Measurements from ENCODE around the gene SPCS1. TPM values are rescaled to one million over a fixed set of nuclear protein-coding genes. Genes with fewer than 3 reads are reported as not detected.
"Not testable (repeated sequence)": the region's sequence is repeated elsewhere in the genome, so short reads cannot be mapped to it uniquely, and the experiment has no call there.

Gene SPCS1
- total RNA-seq, 1 experiment from 2014 or later: 104 TPM

GRCh38 chr3:52724511-52724910 is 18.6 kb downstream of the SPCS1 start:
- H3K9me2 ChIP-seq (ENCODE audit: insufficient read depth): no peaks in the 10 kb centered on the region
- TF ChIP-seq EZH2 (IDR thresholded peaks at IDR 0.05; ENCODE audit: low read depth) (no peak), CTCF (conservative IDR thresholded peaks at IDR 0.05) (no peak)
- peaks cover 7% of the 10 kb centered on the region; the same call in 1 of the 2 replicates for H3F3A ChIP-seq (ENCODE audit: insufficient read depth, low read depth)
- H3K4me3 ChIP-seq: no peak overlapping the region
- ChIA-PET POLR2A (ENCODE audit: unreplicated experiment) (interaction anchor here (0.6 kb wide), 1 partner anchor 31 kb away, joined by 3 read pairs; no protein-coding TSS in a partner anchor), CTCF (no interaction called here)
- intact Hi-C loops (cut with micrococcal nuclease; ENCODE audit: unreplicated experiment): no loop called here
- DNase-seq: no peak
- H3K9me3 ChIP-seq (ENCODE audit: insufficient read depth, low read depth): peaks cover 11% of the 10 kb centered on the region; the same call in 1 of the 2 replicates
- H3K27ac ChIP-seq: no peak overlapping the region
- no peaks in the 10 kb centered on the region for H3K27me3 ChIP-seq (ENCODE audit: insufficient read depth, low read depth)
- no peaks in the 10 kb centered on the region for H3K79me2 ChIP-seq (ENCODE audit: low read depth)
- no peaks in the 10 kb centered on the region for H3K4me1 ChIP-seq (replicated peaks; ENCODE audit: insufficient read depth)
- H3K36me3 ChIP-seq (ENCODE audit: low read depth): peaks cover 9% of the 10 kb centered on the region; the same call in 1 of the 2 replicates
- H2AFZ ChIP-seq: no peak overlapping the region
- H4K20me1 ChIP-seq (ENCODE audit: insufficient read depth): no peaks in the 10 kb centered on the region
- BruUV-seq (replicated peaks): no TSS peak
- no peak overlapping the region for H3K4me2 ChIP-seq

- intact Hi-C loops (cut with micrococcal nuclease; ENCODE audit: unreplicated experiment); BruUV-seq (replicated peaks); H3K9me2 ChIP-seq (ENCODE audit: insufficient read depth); DNase-seq; H3K79me2 ChIP-seq (ENCODE audit: low read depth); H4K20me1 ChIP-seq (ENCODE audit: insufficient read depth); H3K27me3 ChIP-seq (ENCODE audit: insufficient read depth, low read depth); H3K4me2 ChIP-seq; H3K27ac ChIP-seq; CTCF ChIA-PET; H3K4me1 ChIP-seq (replicated peaks; ENCODE audit: insufficient read depth); H3K4me3 ChIP-seq; POLR2A ChIA-PET (ENCODE audit: unreplicated experiment); H2AFZ ChIP-seq; H3F3A ChIP-seq (ENCODE audit: insufficient read depth, low read depth): not testable (repeated sequence)
- H3K36me3 ChIP-seq (ENCODE audit: low read depth): peaks cover 26% of the 10 kb centered on the region; the same call in 1 of the 2 replicates
- H3K9me3 ChIP-seq (ENCODE audit: insufficient read depth, low read depth): peaks cover 21% of the 10 kb centered on the region
These were observed 22.8 kb downstream of the SPCS1 start for GRCh38 chr3:52728753-52729152.

GRCh38 chr3:52730681-52731080 is 24.8 kb downstream of the SPCS1 start:
- no peak overlapping the region for H3K4me3 ChIP-seq
- peaks cover 37% of the 10 kb centered on the region for H3K36me3 ChIP-seq (ENCODE audit: low read depth)
- intact Hi-C loops (cut with micrococcal nuclease; ENCODE audit: unreplicated experiment): no loop called here
- no peaks in the 10 kb centered on the region for H3K4me1 ChIP-seq (replicated peaks; ENCODE audit: insufficient read depth)
- H3K9me3 ChIP-seq (ENCODE audit: insufficient read depth, low read depth): peaks cover 21% of the 10 kb centered on the region
- TF ChIP-seq CTCF (conservative IDR thresholded peaks at IDR 0.05) (no peak), EZH2 (IDR thresholded peaks at IDR 0.05; ENCODE audit: low read depth) (no peak)
- H3K27me3 ChIP-seq (ENCODE audit: insufficient read depth, low read depth): no peaks in the 10 kb centered on the region
- no peaks in the 10 kb centered on the region for H4K20me1 ChIP-seq (ENCODE audit: insufficient read depth)
- no peaks in the 10 kb centered on the region for H3F3A ChIP-seq (ENCODE audit: insufficient read depth, low read depth)
- ChIA-PET POLR2A (ENCODE audit: unreplicated experiment) (no interaction called here), CTCF (no interaction called here)
- H3K79me2 ChIP-seq (ENCODE audit: low read depth): no peaks in the 10 kb centered on the region
- no TSS peak for BruUV-seq (replicated peaks)
- no peaks in the 10 kb centered on the region for H3K9me2 ChIP-seq (ENCODE audit: insufficient read depth)
- no peak overlapping the region for H2AFZ ChIP-seq
- no peak overlapping the region for H3K27ac ChIP-seq
- H3K4me2 ChIP-seq: no peak overlapping the region
- DNase-seq: no peak

GRCh38 chr3:52731590-52731989 is 25.7 kb downstream of the SPCS1 start:
- TF ChIP-seq EZH2 (IDR thresholded peaks at IDR 0.05; ENCODE audit: low read depth) (no peak), CTCF (conservative IDR thresholded peaks at IDR 0.05) (no peak)
- Histone ChIP-seq H2AFZ (no peak overlapping the region), H3K36me3 (ENCODE audit: low read depth) (peaks cover 39% of the 10 kb centered on the region), H3K79me2 (ENCODE audit: low read depth) (no peaks in the 10 kb centered on the region), H3K9me2 (ENCODE audit: insufficient read depth) (no peaks in the 10 kb centered on the region), H3K27me3 (ENCODE audit: insufficient read depth, low read depth) (no peaks in the 10 kb centered on the region), H3K4me2 (no peak overlapping the region), H3F3A (ENCODE audit: insufficient read depth, low read depth) (no peaks in the 10 kb centered on the region), H3K27ac (no peak overlapping the region), H4K20me1 (ENCODE audit: insufficient read depth) (no peaks in the 10 kb centered on the region), H3K9me3 (ENCODE audit: insufficient read depth, low read depth) (peaks cover 21% of the 10 kb centered on the region), H3K4me3 (no peak overlapping the region), H3K4me1 (replicated peaks; ENCODE audit: insufficient read depth) (no peaks in the 10 kb centered on the region)
- BruUV-seq (replicated peaks): no TSS peak
- no peak for DNase-seq
- POLR2A ChIA-PET (ENCODE audit: unreplicated experiment): no interaction called here
- CTCF ChIA-PET: no interaction called here
- intact Hi-C loops (cut with micrococcal nuclease; ENCODE audit: unreplicated experiment): no loop called here
